K562 treated with DMSO at 1 percent for 4 hours (cell line): ENCODE data around the gene IL17C. TPM values are rescaled to one million over a fixed set of nuclear protein-coding genes. Genes with fewer than 3 reads are reported as not detected.

Experiments
- total RNA-seq: library from RNA; unstranded; fragments of 300-600 nt; gene quantifications from 2 replicates; pipeline ENCODE4 v1.2.3, GENCODE V29; 2022; ENCODE audit not compliant: insufficient read depth

Gene IL17C, protein sequence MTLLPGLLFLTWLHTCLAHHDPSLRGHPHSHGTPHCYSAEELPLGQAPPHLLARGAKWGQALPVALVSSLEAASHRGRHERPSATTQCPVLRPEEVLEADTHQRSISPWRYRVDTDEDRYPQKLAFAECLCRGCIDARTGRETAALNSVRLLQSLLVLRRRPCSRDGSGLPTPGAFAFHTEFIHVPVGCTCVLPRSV
- total RNA-seq: not detected in 2 replicates

DNA sequence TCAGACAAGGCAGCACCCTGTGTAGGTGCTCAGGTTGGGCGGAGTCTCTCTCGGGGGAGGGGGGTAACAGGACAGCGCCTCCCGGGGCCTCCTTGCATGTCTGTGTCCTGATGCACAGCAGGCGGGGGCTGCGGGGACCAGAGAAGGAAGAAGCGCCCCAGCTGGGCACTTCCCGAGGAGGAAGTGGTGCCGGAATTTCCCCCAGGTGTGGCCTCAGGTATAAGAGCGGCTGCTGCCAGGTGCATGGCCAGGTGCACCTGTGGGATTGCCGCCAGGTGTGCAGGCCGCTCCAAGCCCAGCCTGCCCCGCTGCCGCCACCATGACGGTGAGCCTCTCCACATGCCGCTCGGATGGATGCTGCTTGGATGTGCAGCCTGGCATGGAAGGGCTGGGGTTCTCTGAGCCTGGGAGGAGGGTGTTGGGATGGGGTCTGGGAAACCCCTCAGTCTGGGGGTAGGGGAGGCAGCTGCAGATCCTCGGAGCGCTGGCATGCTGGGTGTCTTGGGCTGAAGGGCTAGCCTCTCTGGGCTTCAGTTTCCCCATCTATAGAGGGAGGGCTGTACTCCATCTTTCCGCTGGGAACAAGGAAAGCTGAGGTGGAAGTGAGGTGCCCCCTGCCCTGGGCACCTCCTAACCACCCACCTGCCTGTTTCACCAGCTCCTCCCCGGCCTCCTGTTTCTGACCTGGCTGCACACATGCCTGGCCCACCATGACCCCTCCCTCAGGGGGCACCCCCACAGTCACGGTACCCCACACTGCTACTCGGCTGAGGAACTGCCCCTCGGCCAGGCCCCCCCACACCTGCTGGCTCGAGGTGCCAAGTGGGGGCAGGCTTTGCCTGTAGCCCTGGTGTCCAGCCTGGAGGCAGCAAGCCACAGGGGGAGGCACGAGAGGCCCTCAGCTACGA is at the start of gene IL17C:
Gene IL17C (plus strand): TSS at position 250 of the 908 bp plus-strand sequence. CDS start 70 bp downstream, at position 320.

DNA sequence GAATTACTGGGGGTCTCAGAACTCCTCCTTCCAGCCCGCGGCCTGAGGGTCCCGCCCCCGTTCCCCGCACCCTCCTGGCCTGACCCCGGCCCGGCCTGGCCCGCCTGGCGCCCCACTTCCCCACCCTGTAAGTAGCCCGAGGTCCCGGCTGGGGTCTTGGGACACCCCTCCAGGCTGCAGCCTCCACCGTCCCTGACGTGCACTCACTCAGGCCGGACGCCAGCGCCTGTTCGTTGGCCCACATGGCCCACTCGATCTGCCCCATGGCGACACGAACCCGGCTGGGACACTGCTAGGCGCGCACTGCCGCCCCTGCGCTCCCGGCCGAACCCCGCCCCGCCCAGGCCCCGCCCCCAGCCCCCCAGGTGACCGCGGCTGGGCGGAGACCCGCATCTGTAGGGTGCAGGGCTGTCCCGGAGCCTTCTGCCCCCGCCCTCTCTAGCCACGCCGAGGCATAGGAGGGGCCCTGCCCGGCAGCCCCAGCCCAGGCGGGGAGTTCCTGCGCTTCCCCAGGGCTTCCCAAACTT is 12.4 kb downstream of the IL17C start, which contains the start of gene CYBA:
Gene CYBA (minus strand): TSS at position 305 of the 527 bp plus-strand sequence. CDS start 40 bp downstream, at position 265.

DNA sequence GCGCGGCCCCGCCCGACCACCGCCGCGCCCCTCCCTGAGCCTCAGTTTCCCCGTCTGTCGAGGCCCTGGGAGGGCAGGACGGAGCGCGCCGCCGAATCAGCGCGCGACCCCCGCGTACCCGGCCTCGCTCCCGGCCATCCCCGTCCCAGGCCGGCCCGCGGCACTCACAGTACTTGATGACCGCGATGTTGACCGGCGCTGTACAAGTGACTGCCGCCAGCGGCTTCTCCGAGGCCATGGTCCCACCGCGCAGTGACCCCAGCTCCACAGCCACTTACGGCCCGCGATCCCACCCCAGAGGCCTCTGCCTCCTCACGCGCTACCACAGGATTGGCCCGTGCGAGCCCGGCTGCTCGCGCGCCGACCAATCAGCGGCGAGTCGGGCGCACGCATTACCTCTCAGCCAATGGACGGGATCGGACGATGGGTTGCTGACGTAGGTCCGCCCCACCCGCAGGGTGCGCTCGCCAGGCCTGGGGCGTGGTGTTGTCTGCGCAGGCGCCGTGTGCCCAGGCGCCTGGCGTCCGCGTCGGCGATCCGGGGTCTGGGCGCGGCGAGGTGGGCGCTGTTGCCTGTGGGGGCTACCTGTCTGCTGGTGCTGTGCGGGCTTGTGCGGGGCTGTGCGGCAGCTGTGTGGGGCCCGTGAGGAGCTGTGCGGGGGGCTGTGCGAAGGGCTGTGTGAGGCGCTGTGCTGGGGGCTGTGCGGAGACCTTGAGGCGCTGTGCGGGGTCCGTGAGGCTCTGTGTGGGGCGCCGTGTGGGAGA is 24.7 kb downstream of the IL17C start, which contains the start of gene MVD:
Gene MVD (minus strand): TSS at position 249 of the 764 bp plus-strand sequence. CDS start 11 bp downstream, at position 238.

DNA sequence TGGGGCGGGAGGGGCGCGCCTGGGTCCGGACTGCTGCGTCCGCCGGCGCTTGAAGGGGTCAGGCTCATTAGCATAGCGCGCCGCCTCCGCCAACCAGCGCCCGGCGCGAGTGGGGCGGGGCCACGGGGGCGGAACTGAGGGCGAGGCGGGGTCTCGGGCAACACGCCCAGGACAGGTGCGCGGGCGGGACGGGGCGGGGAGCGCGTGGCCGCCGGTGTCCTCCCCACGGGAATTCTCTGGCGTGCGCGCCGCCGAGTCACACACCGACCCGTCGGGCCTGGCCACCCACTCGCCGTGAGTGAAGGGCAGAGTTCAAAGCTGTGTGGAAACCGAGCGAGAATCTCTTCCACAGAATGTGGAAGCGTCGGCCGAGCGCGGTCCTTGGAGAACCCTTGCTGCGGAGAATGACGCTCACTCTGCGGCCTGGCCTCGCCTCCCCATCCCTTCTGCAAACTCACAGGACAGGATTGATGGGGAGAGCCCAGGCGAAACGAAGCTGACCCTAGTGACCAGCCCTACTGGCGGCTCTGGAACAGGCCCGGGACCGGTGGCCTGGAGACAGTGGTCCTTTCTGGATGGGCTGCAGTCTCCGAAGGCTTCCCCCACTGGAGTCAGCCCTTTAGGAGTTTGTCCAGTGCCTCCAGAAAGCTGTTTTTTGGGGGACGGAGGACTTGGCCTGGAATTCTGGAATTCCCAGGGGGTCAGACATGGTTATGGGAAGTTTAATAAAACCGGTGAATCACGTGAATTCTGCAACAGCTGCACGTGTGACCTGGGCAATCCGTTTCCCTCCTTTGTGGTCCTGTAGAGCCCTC is 48.3 kb downstream of the IL17C start, which contains the start of gene SNAI3:
Gene SNAI3 (minus strand): TSS at position 69 of the 815 bp plus-strand sequence. CDS start 101 bp downstream, outside the sequence.

Other genes with a start within 250 kb of the IL17C start
- 7.7 and 8.9 TPM in 2 replicates for gene ZFPM1, start 185.3 kb upstream of the IL17C start, total RNA-seq
- 47.3 and 54.5 TPM in 2 replicates for gene ZC3H18, start 68.2 kb upstream of the IL17C start, total RNA-seq
- 618 and 683 TPM in 2 replicates for gene CYBA, start 12.5 kb downstream of the IL17C start, total RNA-seq
- 88.8 and 102 TPM in 2 replicates for gene MVD, start 24.5 kb downstream of the IL17C start, total RNA-seq
- gene SNAI3, start 47.9 kb downstream of the IL17C start, total RNA-seq: 1.8 TPM in 1 of 2 replicates, not detected in the other
- gene RNF166, start 67.8 kb downstream of the IL17C start, total RNA-seq: 51.2 and 58.8 TPM in 2 replicates
- gene CTU2, start 67.9 kb downstream of the IL17C start, total RNA-seq: 31.2 and 36.6 TPM in 2 replicates
- 237 and 289 TPM in 2 replicates for gene PIEZO1, start 146.6 kb downstream of the IL17C start, total RNA-seq
- 235 and 248 TPM in 2 replicates for gene CDT1, start 165.2 kb downstream of the IL17C start, total RNA-seq
- gene APRT, start 173.4 kb downstream of the IL17C start, total RNA-seq: 276 and 300 TPM in 2 replicates
- gene GALNS, start 218.4 kb downstream of the IL17C start, total RNA-seq: 10.0 and 10.5 TPM in 2 replicates
- 48.4 and 59.9 TPM in 2 replicates for gene TRAPPC2L, start 218.6 kb downstream of the IL17C start, total RNA-seq
- gene PABPN1L, start 228.1 kb downstream of the IL17C start, total RNA-seq: 1.9 TPM in 1 of 2 replicates, not detected in the other